ENCODE results near the gene ENPP1. TPM values are rescaled to one million over a fixed set of nuclear protein-coding genes. Genes with fewer than 3 reads are reported as not detected.

Gene ENPP1
- total RNA-seq, 1 experiment from 2014 or later: 6.5 TPM

DNA sequence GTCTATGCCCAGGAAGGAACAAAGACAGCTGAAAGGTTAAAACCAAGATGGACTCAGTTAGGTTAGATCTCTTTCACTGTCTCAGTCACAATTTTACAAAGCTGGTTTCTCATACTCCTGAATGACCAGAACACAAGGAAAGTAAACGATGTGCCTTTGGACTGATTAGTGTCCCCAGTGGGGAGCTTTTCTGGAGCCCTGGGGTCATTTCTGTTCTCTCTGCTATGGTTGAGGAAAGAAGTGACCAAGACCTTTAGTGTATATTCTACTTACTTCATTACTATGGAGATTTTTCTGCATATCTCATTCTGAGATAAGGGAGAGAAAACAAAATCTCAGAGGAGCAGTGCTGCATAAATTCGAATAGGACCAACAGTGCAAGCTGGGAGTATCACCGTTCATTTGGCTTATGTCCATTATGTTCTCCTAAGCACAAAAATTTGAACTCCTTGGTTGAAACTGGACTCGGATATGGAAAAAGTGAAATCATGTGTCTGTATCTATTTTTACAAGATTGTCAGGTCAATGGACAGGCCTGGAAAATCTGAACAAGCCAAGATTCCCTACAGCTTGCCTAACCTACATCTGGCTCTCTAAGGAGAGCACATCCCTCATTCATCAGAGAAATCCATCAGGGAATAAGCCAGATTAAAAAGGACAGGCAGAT, 34.4 kb upstream of the ENPP1 start (continued):
- TF ChIP-seq, protein P1, sequence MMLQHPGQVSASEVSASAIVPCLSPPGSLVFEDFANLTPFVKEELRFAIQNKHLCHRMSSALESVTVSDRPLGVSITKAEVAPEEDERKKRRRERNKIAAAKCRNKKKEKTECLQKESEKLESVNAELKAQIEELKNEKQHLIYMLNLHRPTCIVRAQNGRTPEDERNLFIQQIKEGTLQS (IDR thresholded peaks at IDR 0.05): no peak

DNA sequence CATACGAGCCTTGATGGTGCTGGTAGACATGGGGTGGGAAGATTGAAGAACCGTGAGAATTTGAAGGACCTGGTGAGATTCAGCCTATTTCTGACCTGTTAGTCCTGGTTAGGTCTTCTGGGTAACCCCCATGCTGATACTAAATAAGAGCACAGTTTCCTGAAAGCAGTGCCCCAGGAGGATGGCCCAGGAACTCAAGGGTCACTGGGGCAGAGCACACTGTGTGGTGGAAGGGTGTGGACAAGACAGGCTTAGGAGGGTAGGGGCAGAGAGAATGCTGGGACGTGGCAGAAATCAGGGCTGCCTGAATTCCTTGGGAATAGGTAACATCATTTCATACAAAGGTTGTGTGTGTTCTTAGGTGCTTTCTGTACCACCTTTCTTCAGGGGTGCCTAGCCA, 31.9 kb upstream of the ENPP1 start:
- H3K4me3 ChIP-seq (replicated peaks in 1 of 2; ENCODE audit: low read depth in 1 of 2, low read length in 2 of 2): no peak overlapping the region
- ChIA-PET RAD21 (ENCODE audit: low non-redundant PET in 1 of 2, low total read pairs in 2 of 2, uncharacterized antibody in 2 of 2, unreplicated experiment in 2 of 2) (no interaction called here), CTCF (no interaction called here), POLR2A (no interaction called here)
- DNase-seq (ENCODE audit: low read depth, low spot score) (no peak), ATAC-seq (no peak)
- no peaks in the 10 kb centered on the region for H3K4me1 ChIP-seq (ENCODE audit: control insufficient read depth in 1 of 2, insufficient read depth in 2 of 2, low read length in 2 of 2)
- no peaks in the 10 kb centered on the region for H4K20me1 ChIP-seq (ENCODE audit: insufficient read depth)
- BruUV-seq (replicated peaks): no TSS peak
- H3K27ac ChIP-seq (ENCODE audit: low read depth, low read length): no peak overlapping the region
- no peak for TF ChIP-seq POLR2A (IDR thresholded peaks at IDR 0.05; ENCODE audit: borderline replicate concordance, extremely low read depth, insufficient read depth, insufficient read length)
- TF ChIP-seq, protein P1 (IDR thresholded peaks at IDR 0.05): no peak
- TF ChIP-seq EGR1 (IDR thresholded peaks at IDR 0.05; ENCODE audit: low read depth): no peak
- no peak for TF ChIP-seq POLR2AphosphoS5 (IDR thresholded peaks at IDR 0.05; ENCODE audit: low read depth, low read length)
- TF ChIP-seq EZH2 (IDR thresholded peaks at IDR 0.05): no peak
- no peak for TF ChIP-seq SRF (IDR thresholded peaks at IDR 0.05; ENCODE audit: low read depth)
- H3K79me2 ChIP-seq (ENCODE audit: insufficient read depth, low read length): no peaks in the 10 kb centered on the region
- no peaks in the 10 kb centered on the region for H3K36me3 ChIP-seq (ENCODE audit: control insufficient read depth in 1 of 2, insufficient read depth in 2 of 2, low read length in 2 of 2)
- H3K9me3 ChIP-seq (ENCODE audit: control insufficient read depth in 1 of 2, insufficient read depth in 1 of 2, low read depth in 1 of 2, low read length in 2 of 2): no peaks in the 10 kb centered on the region
- H2AFZ ChIP-seq (ENCODE audit: low read depth, low read length, poor library complexity, severe bottlenecking): no peak overlapping the region
- no peaks in the 10 kb centered on the region for H3K9me2 ChIP-seq (ENCODE audit: insufficient read depth)
- H3K4me2 ChIP-seq (ENCODE audit: low read length): no peak overlapping the region
- H3K9ac ChIP-seq (ENCODE audit: low read length): no peak overlapping the region
- intact Hi-C loops (cut with micrococcal nuclease): no loop called here
- no peaks in the 10 kb centered on the region for H3K27me3 ChIP-seq (ENCODE audit: insufficient read depth, low read length)

DNA sequence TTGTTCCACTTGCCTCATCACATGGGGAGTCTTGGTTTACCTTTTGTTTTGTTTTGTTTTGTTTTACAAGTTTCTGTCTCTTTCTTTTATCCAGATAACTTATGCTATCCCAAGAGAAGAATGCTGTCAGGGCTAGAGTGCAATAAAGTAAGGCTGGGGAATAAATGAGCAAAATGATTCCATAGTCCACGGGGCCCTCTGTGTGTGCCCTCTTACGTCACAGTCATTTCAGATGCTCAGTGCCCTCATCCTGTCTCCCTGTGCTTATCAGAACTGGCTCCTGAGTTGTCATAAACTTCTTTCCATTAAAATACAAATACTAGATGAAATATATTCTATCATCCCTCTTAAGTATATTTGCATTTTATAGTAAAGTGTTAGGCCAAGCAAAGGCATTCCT, 30.8 kb upstream of the ENPP1 start:
- no peaks in the 10 kb centered on the region for H3K36me3 ChIP-seq (ENCODE audit: control insufficient read depth in 1 of 2, insufficient read depth in 2 of 2, low read length in 2 of 2)
- CTCF ChIA-PET: no interaction called here
- H3K79me2 ChIP-seq (ENCODE audit: insufficient read depth, low read length): no peaks in the 10 kb centered on the region
- TF ChIP-seq ELF1 (IDR thresholded peaks at IDR 0.05; ENCODE audit: borderline replicate concordance, low read depth): no peak
- no peak for TF ChIP-seq TCF7L2 (IDR thresholded peaks at IDR 0.05; ENCODE audit: borderline replicate concordance, extremely low read depth, insufficient read depth, insufficient read length)
- TF ChIP-seq RAD21 (IDR thresholded peaks at IDR 0.05; ENCODE audit: low read depth): no peak
- TF ChIP-seq, protein P2, sequence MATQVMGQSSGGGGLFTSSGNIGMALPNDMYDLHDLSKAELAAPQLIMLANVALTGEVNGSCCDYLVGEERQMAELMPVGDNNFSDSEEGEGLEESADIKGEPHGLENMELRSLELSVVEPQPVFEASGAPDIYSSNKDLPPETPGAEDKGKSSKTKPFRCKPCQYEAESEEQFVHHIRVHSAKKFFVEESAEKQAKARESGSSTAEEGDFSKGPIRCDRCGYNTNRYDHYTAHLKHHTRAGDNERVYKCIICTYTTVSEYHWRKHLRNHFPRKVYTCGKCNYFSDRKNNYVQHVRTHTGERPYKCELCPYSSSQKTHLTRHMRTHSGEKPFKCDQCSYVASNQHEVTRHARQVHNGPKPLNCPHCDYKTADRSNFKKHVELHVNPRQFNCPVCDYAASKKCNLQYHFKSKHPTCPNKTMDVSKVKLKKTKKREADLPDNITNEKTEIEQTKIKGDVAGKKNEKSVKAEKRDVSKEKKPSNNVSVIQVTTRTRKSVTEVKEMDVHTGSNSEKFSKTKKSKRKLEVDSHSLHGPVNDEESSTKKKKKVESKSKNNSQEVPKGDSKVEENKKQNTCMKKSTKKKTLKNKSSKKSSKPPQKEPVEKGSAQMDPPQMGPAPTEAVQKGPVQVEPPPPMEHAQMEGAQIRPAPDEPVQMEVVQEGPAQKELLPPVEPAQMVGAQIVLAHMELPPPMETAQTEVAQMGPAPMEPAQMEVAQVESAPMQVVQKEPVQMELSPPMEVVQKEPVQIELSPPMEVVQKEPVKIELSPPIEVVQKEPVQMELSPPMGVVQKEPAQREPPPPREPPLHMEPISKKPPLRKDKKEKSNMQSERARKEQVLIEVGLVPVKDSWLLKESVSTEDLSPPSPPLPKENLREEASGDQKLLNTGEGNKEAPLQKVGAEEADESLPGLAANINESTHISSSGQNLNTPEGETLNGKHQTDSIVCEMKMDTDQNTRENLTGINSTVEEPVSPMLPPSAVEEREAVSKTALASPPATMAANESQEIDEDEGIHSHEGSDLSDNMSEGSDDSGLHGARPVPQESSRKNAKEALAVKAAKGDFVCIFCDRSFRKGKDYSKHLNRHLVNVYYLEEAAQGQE (IDR thresholded peaks at IDR 0.05; ENCODE audit: low read depth): no peak
- TF ChIP-seq EZH2phosphoT487 (IDR thresholded peaks at IDR 0.05; ENCODE audit: borderline replicate concordance): no peak
- TF ChIP-seq, protein P3, sequence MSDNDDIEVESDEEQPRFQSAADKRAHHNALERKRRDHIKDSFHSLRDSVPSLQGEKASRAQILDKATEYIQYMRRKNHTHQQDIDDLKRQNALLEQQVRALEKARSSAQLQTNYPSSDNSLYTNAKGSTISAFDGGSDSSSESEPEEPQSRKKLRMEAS (IDR thresholded peaks at IDR 0.05): no peak
- no peak for TF ChIP-seq SIN3A (IDR thresholded peaks at IDR 0.05; ENCODE audit: low read depth)
- TF ChIP-seq, protein P1 (IDR thresholded peaks at IDR 0.05): no peak
- no peak for TF ChIP-seq ZFX (IDR thresholded peaks at IDR 0.05)
- no peaks in the 10 kb centered on the region for H3K4me1 ChIP-seq (ENCODE audit: control insufficient read depth in 1 of 2, insufficient read depth in 2 of 2, low read length in 2 of 2)
- BruUV-seq (replicated peaks): no TSS peak
- H3K4me2 ChIP-seq (ENCODE audit: low read length): no peak overlapping the region
- H3K4me3 ChIP-seq (replicated peaks in 1 of 2; ENCODE audit: low read depth in 1 of 2, low read length in 2 of 2): no peak overlapping the region
- no peaks in the 10 kb centered on the region for H3K27me3 ChIP-seq (ENCODE audit: insufficient read depth, low read length)
- ATAC-seq: no peak
- DNase-seq (ENCODE audit: low read depth, low spot score): no peak
- no peak overlapping the region for H3K27ac ChIP-seq (ENCODE audit: low read depth, low read length)
- H3K9ac ChIP-seq (ENCODE audit: low read length): no peak overlapping the region
- POLR2A ChIA-PET: no interaction called here
- intact Hi-C loops (cut with micrococcal nuclease): no loop called here
- H2AFZ ChIP-seq (ENCODE audit: low read depth, low read length, poor library complexity, severe bottlenecking): no peak overlapping the region
- RAD21 ChIA-PET (ENCODE audit: low non-redundant PET in 1 of 2, low total read pairs in 2 of 2, uncharacterized antibody in 2 of 2, unreplicated experiment in 2 of 2): no interaction called here
- H3K9me2 ChIP-seq (ENCODE audit: insufficient read depth): no peaks in the 10 kb centered on the region
- H3K9me3 ChIP-seq (ENCODE audit: control insufficient read depth in 1 of 2, insufficient read depth in 1 of 2, low read depth in 1 of 2, low read length in 2 of 2): no peaks in the 10 kb centered on the region
- no peaks in the 10 kb centered on the region for H4K20me1 ChIP-seq (ENCODE audit: insufficient read depth)

Measured in HCT116 (cell line).